ENCODE measurements around the gene NET1.

NET1 gene

DNA sequence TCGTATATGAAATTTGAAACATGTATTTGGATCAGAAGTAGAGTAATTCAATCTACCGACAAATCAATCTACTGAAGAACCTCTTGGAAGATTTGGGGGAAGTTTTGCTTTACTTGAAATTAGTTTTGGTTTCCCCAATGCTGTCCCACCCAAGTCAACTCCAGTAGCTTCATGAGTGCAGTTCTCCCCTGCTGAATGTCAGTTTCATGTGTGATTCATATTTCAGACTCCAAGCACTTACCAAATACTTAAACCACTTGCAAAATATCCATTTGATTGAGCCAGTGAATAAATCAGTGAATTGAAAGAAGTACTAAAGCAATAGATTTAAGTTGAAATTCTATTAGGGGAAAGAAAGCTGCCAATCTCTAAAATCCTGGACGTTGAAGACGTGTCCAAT, 77.7 kb downstream of the NET1 start:
- no peak overlapping the region for H3K27ac ChIP-seq (ENCODE audit: low read length)
- DNase-seq (no peak), ATAC-seq (ENCODE audit: insufficient read depth, low read depth) (no peak)
- H3K4me2 ChIP-seq (ENCODE audit: insufficient read depth, low read length), result no peak overlapping the region
- TF ChIP-seq EZH2 (IDR thresholded peaks at IDR 0.05; ENCODE audit: borderline replicate concordance, low read depth, low read length, severe bottlenecking), result no peak
- TF ChIP-seq, protein P1, sequence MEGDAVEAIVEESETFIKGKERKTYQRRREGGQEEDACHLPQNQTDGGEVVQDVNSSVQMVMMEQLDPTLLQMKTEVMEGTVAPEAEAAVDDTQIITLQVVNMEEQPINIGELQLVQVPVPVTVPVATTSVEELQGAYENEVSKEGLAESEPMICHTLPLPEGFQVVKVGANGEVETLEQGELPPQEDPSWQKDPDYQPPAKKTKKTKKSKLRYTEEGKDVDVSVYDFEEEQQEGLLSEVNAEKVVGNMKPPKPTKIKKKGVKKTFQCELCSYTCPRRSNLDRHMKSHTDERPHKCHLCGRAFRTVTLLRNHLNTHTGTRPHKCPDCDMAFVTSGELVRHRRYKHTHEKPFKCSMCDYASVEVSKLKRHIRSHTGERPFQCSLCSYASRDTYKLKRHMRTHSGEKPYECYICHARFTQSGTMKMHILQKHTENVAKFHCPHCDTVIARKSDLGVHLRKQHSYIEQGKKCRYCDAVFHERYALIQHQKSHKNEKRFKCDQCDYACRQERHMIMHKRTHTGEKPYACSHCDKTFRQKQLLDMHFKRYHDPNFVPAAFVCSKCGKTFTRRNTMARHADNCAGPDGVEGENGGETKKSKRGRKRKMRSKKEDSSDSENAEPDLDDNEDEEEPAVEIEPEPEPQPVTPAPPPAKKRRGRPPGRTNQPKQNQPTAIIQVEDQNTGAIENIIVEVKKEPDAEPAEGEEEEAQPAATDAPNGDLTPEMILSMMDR (IDR thresholded peaks at IDR 0.05; ENCODE audit: borderline replicate concordance, extremely low read depth, low read length, poor library complexity, severe bottlenecking), result no peak
- H3K9me3 ChIP-seq (ENCODE audit: insufficient read depth, low read length, severe bottlenecking), result no peaks in the 10 kb centered on the region
- no peak overlapping the region for H2AFZ ChIP-seq (ENCODE audit: low read depth, low read length)
- no peaks in the 10 kb centered on the region for H3K79me2 ChIP-seq (ENCODE audit: insufficient read depth, low read length)
- H4K20me1 ChIP-seq (ENCODE audit: insufficient read depth, low read length), result no peaks in the 10 kb centered on the region
- H3K27me3 ChIP-seq (ENCODE audit: insufficient read depth, low read length, poor library complexity), result peaks cover 2% of the 10 kb centered on the region
- no peaks in the 10 kb centered on the region for H3K36me3 ChIP-seq (ENCODE audit: insufficient read depth, low read length)
- no peak overlapping the region for H3K9ac ChIP-seq (ENCODE audit: low read depth, low read length)
- no peak overlapping the region for H3K4me3 ChIP-seq (ENCODE audit: low read depth in 1 of 2, low read length in 2 of 2)
- no peaks in the 10 kb centered on the region for H3K4me1 ChIP-seq (ENCODE audit: insufficient read depth, low read length)

DNA sequence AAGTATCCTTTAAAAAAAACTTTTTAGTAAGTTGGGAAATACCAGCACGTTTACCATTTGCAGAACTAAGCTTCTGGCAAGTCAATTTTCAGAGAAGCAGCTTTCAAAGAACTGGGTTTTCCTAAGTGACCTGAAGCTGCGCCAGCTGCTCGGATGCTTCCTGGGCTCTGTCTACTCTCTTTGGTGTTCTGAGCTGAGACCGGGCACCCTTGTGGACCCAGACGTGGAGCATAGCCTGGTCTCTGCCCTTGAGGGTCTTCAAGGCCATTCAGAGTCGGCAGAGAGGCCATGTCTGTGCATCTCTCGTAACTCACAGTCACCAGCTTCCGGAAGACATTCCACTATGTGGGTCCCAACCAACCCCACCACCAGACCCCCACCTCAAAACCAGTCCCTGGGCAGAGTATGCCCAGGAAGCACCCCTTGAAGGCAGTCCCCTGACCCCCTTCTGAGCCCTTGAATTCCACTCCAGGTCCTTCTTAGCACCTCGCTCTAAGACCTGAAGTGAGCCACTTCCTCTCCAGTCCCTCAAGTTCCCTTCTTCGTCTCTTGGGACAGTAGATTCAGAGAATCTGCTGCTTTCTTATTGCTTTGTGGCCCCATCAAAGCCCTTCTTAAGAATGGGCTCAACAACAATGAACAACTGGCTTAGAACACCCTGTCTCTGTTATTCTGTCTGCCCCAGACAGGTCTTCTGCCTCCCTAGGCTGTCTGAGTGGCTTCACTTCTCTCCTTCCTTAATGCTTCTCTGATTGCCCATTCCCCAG, 78.5 kb downstream of the NET1 start:
- no peak overlapping the region for H2AFZ ChIP-seq (ENCODE audit: low read depth, low read length)
- TF ChIP-seq, protein P1 (IDR thresholded peaks at IDR 0.05; ENCODE audit: borderline replicate concordance, extremely low read depth, low read length, poor library complexity, severe bottlenecking), result no peak
- no peak for TF ChIP-seq EZH2 (IDR thresholded peaks at IDR 0.05; ENCODE audit: borderline replicate concordance, low read depth, low read length, severe bottlenecking)
- no peak overlapping the region for H3K4me3 ChIP-seq (ENCODE audit: low read depth in 1 of 2, low read length in 2 of 2)
- no peak overlapping the region for H3K4me2 ChIP-seq (ENCODE audit: insufficient read depth, low read length)
- H3K27ac ChIP-seq (ENCODE audit: low read length), result no peak overlapping the region
- H4K20me1 ChIP-seq (ENCODE audit: insufficient read depth, low read length), result no peaks in the 10 kb centered on the region
- H3K27me3 ChIP-seq (ENCODE audit: insufficient read depth, low read length, poor library complexity), result peaks cover 2% of the 10 kb centered on the region
- H3K9me3 ChIP-seq (ENCODE audit: insufficient read depth, low read length, severe bottlenecking), result no peaks in the 10 kb centered on the region
- H3K36me3 ChIP-seq (ENCODE audit: insufficient read depth, low read length), result no peaks in the 10 kb centered on the region
- peak; percentile 84 for ATAC-seq (ENCODE audit: insufficient read depth, low read depth)
- no peaks in the 10 kb centered on the region for H3K79me2 ChIP-seq (ENCODE audit: insufficient read depth, low read length)
- DNase-seq, result peak; percentile 17
- H3K4me1 ChIP-seq (ENCODE audit: insufficient read depth, low read length), result no peaks in the 10 kb centered on the region
- H3K9ac ChIP-seq (ENCODE audit: low read depth, low read length), result no peak overlapping the region

DNA sequence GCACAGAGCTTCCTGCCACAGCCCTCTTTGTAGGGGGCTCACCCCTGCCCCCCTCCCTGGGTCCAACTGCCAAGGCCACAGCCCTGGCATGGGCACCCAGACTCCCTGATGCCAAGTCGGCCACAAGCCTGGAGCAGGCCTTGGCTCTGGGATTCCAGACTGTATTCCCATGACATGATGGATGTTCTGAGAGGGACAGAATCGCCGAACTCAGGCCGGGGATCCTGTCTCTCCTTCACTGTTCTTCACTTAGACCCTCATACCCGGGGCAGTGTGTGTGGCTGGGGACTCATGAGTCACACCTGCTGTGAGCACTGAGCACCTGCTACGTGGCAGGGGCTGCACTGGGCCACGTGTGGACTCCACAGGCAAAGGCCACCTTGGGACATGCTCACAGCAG, 79.1 kb downstream of the NET1 start:
- DNase-seq (no peak), ATAC-seq (ENCODE audit: insufficient read depth, low read depth) (no peak)
- H4K20me1 ChIP-seq (ENCODE audit: insufficient read depth, low read length), result no peaks in the 10 kb centered on the region
- no peaks in the 10 kb centered on the region for H3K27me3 ChIP-seq (ENCODE audit: insufficient read depth, low read length, poor library complexity)
- no peaks in the 10 kb centered on the region for H3K9me3 ChIP-seq (ENCODE audit: insufficient read depth, low read length, severe bottlenecking)
- H2AFZ ChIP-seq (ENCODE audit: low read depth, low read length), result no peak overlapping the region
- no peaks in the 10 kb centered on the region for H3K36me3 ChIP-seq (ENCODE audit: insufficient read depth, low read length)
- no peak overlapping the region for H3K27ac ChIP-seq (ENCODE audit: low read length)
- no peak overlapping the region for H3K9ac ChIP-seq (ENCODE audit: low read depth, low read length)
- TF ChIP-seq, protein P1 (IDR thresholded peaks at IDR 0.05; ENCODE audit: borderline replicate concordance, extremely low read depth, low read length, poor library complexity, severe bottlenecking), result no peak
- TF ChIP-seq EZH2 (IDR thresholded peaks at IDR 0.05; ENCODE audit: borderline replicate concordance, low read depth, low read length, severe bottlenecking), result no peak
- H3K4me1 ChIP-seq (ENCODE audit: insufficient read depth, low read length), result no peaks in the 10 kb centered on the region
- no peak overlapping the region for H3K4me3 ChIP-seq (ENCODE audit: low read depth in 1 of 2, low read length in 2 of 2)
- H3K79me2 ChIP-seq (ENCODE audit: insufficient read depth, low read length), result no peaks in the 10 kb centered on the region
- H3K4me2 ChIP-seq (ENCODE audit: insufficient read depth, low read length), result no peak overlapping the region
